ENCODE measurements around the gene TMC5.

The TMC5 gene

DNA sequence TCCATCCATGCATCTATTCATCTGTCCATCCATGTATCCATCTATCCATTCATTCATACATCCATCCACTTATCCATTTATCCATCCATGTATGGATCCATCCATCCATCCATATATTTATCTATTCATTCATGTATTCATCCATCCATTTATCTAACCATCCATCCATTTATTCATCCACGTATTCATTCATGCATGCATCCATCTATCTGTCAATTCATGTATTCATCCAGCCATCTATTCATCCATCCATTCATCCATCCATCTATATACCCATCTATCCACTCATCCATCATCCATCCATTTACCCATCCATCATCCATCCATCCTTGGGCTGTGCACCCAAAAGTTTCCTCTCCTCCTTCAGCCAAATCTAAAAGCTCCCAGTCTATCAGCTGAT lies 60.8 kb downstream of the TMC5 start:
- no peak for DNase-seq (ENCODE audit: low read depth)
- TF ChIP-seq, protein P1, sequence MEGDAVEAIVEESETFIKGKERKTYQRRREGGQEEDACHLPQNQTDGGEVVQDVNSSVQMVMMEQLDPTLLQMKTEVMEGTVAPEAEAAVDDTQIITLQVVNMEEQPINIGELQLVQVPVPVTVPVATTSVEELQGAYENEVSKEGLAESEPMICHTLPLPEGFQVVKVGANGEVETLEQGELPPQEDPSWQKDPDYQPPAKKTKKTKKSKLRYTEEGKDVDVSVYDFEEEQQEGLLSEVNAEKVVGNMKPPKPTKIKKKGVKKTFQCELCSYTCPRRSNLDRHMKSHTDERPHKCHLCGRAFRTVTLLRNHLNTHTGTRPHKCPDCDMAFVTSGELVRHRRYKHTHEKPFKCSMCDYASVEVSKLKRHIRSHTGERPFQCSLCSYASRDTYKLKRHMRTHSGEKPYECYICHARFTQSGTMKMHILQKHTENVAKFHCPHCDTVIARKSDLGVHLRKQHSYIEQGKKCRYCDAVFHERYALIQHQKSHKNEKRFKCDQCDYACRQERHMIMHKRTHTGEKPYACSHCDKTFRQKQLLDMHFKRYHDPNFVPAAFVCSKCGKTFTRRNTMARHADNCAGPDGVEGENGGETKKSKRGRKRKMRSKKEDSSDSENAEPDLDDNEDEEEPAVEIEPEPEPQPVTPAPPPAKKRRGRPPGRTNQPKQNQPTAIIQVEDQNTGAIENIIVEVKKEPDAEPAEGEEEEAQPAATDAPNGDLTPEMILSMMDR (IDR thresholded peaks at IDR 0.05; ENCODE audit: control insufficient read depth, insufficient read depth, low read depth, low read length, missing control alignments): no peak
- H3K4me3 ChIP-seq (ENCODE audit: control insufficient read depth, low read depth, low read length): no peak overlapping the region

DNA sequence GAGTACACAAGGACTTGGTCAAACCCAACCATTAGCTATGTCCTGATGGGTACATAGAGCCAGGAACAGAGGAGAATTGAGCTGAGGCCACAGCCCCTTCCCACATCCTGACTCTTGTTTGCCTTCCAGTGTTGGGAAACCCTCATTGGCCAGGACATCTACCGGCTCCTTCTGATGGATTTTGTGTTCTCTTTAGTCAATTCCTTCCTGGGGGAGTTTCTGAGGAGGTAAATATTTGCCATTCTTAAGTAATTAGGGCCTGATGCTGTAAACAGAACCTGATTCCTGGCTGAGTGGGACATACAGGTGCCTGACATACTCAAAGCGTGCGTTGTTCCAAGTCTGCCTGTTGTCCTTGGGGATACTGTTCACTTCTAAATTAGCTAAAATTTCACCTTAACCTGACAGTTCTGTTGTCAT lies 61.6 kb downstream of the TMC5 start:
- H3K4me3 ChIP-seq (ENCODE audit: control insufficient read depth, low read depth, low read length): no peak overlapping the region
- TF ChIP-seq, protein P1 (IDR thresholded peaks at IDR 0.05; ENCODE audit: control insufficient read depth, insufficient read depth, low read depth, low read length, missing control alignments): no peak
- no peak for DNase-seq (ENCODE audit: low read depth)

DNA sequence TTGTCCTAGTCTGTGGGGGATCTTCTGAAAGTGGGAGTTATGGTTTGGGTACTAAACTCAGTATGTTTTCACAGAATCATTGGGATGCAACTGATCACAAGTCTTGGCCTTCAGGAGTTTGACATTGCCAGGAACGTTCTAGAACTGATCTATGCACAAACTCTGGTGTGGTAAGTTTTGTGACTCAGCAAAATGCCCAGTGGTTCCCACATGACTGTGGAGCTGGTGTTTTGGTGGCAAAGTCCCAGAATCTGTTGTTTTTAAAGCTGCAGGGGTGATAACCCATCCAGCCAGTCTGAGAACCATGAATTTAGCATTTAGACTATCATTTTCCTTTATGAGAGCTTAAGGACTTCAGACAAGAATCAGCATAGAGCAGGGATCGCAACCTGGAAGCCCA lies 63.6 kb downstream of the TMC5 start:
- TF ChIP-seq, protein P1 (IDR thresholded peaks at IDR 0.05; ENCODE audit: control insufficient read depth, insufficient read depth, low read depth, low read length, missing control alignments): no peak
- no peak for DNase-seq (ENCODE audit: low read depth)
- no peak overlapping the region for H3K4me3 ChIP-seq (ENCODE audit: control insufficient read depth, low read depth, low read length)

DNA sequence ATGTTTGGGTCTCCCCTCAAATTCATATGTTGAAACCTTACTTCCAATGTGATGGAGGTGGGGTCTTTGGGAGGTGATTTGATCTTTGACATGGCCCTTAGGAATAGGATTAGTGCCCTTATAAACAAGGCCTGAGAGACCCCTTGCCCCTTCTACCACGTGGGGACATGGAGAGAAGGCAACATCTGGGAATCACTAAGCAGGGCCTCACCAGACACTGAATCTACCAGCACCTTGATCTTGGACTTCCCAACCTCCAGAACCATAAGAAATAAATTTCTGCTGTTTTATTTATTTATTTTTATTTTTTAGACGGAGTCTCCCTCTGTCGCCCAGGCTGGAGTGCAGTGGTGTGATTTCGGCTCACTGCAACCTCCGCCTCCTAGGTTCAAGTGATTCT lies 64.1 kb downstream of the TMC5 start:
- H3K4me3 ChIP-seq (ENCODE audit: control insufficient read depth, low read depth, low read length): no peak overlapping the region
- no peak for DNase-seq (ENCODE audit: low read depth)
- TF ChIP-seq, protein P1 (IDR thresholded peaks at IDR 0.05; ENCODE audit: control insufficient read depth, insufficient read depth, low read depth, low read length, missing control alignments): no peak

DNA sequence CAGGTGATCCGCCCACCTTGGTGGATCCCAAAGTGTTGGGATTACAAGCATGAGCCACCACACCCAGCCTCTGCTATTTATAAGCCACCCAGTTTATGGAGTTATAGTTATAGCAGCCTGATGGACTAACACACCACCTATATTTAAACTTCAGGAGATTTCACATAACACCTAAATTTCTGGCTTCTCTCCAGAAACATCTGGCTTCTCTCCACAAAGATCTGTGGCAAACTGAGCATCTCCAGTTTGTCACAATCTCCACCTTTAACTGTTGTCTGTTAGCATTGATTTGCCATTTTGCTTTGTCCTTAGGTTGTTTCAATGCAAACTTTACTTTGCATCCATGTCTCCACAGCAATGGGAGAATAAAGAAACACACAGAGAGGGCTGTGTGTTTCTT lies 64.6 kb downstream of the TMC5 start:
- TF ChIP-seq, protein P1 (IDR thresholded peaks at IDR 0.05; ENCODE audit: control insufficient read depth, insufficient read depth, low read depth, low read length, missing control alignments): no peak
- DNase-seq (ENCODE audit: low read depth): no peak
- no peak overlapping the region for H3K4me3 ChIP-seq (ENCODE audit: control insufficient read depth, low read depth, low read length)

DNA sequence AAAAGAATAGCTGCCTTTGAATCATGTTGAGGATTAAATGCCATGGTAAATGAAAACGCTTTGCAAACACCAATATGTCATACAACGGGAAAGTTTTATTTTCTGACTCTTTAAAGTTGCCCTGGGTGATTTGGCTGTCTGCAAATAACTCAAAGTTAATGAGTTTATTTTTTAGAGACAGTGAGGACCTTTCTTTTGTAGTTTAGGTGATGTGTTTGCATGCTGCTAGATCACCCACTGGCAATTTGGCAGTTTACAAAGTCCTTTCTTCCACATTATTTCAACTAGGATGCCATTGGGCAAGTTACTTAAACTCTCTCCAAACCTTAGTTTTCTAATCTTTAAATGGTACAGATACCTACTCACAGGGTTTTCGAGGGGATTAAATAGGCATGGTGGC lies 66.4 kb downstream of the TMC5 start:
- TF ChIP-seq, protein P1 (IDR thresholded peaks at IDR 0.05; ENCODE audit: control insufficient read depth, insufficient read depth, low read depth, low read length, missing control alignments): no peak

DNA sequence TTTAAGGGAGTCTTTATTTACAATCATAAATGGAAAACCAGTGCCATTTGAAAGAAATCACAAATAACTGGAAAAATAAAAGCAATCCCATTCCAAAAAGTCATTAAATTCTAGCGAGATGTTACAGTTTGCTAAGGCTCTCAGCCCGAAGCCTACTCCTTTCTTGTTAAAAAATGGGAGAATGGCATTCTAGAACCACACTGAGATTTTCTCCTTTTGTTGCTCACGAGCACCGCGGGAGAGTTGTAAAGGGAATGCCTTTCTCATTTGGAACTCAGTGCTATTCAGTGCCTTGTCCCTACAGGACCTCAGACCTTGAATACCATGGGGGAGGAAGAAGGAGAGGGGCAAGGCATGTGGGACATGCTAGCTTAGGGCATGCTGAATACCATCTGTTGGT lies 67.9 kb downstream of the TMC5 start:
- DNase-seq (ENCODE audit: low read depth): no peak
- TF ChIP-seq, protein P1 (IDR thresholded peaks at IDR 0.05; ENCODE audit: control insufficient read depth, insufficient read depth, low read depth, low read length, missing control alignments): no peak
- no peak overlapping the region for H3K4me3 ChIP-seq (ENCODE audit: control insufficient read depth, low read depth, low read length)

More for the DNA sequence above, 66.4 kb downstream of the TMC5 start:
- no peak overlapping the region for H3K4me3 ChIP-seq (ENCODE audit: control insufficient read depth, low read depth, low read length)
- DNase-seq (ENCODE audit: low read depth): no peak
